Hepatocyte (in vitro differentiated cells): ENCODE measurements around the gene ZNRF1.

ENCODE experiments used
- CTCF ChIP-seq: fragments of 200-600 bp; sonication (generic); IDR thresholded peaks from 2 replicates; pipeline ENCODE4 v1.5.1; 2016; ENCODE audit warnings: antibody characterized with exemption, mild to moderate bottlenecking; ENCODE audit not compliant: poor library complexity
- EZH2phosphoT487 ChIP-seq: fragments of 200-600 bp; sonication (generic); IDR thresholded peaks from one replicate; pipeline ENCODE4 v1.6.1; 2018; ENCODE audit warnings: antibody characterized with exemption, mild to moderate bottlenecking, low read depth, moderate library complexity; ENCODE audit not compliant: unreplicated experiment, severe bottlenecking

GRCh38 chr16:75116911-75117245 is 118.1 kb downstream of the ZNRF1 start:
- TF ChIP-seq CTCF (no peak), EZH2phosphoT487 (no peak)
